B cell (primary cell): Measurements from ENCODE around the gene SPDYA. TPM values are rescaled to one million over a fixed set of nuclear protein-coding genes. Genes with fewer than 3 reads are reported as not detected.

Experiments used
- ATAC-seq: fragments of 200-7000 bp; cut with Tn5 transposase; one replicate; pipeline ENCODE4 v1.10.0; 2021; ENCODE audit warnings: low read depth, mild to moderate bottlenecking, moderate number of reproducible peaks, moderate library complexity
- CTCF ChIA-PET: fragments of 350-600 bp; sonication (Branson Sonifier 250); formaldehyde crosslinking; loops from one replicate; lab custom pipeline; 2021; ENCODE audit warnings: antibody characterized with exemption, inconsistent platforms; lab: Charles Lee
- POLR2A ChIA-PET: fragments of 350-600 bp; sonication (Branson Sonifier 250); formaldehyde crosslinking; loops from one replicate; lab custom pipeline; 2021; ENCODE audit warnings: antibody characterized with exemption; lab: Charles Lee
- DNase-seq: peaks from one replicate; pipeline ENCODE4 v3.0.0; 2013
- H2AFZ ChIP-seq: 2 replicates; pipeline ENCODE4 v1.6.1; 2012; ENCODE audit warnings: mild to moderate bottlenecking, low read depth, low read length; ENCODE audit not compliant: insufficient read depth, poor library complexity, severe bottlenecking
- H3K27ac ChIP-seq, 2 donors: 1 replicate in 1 of 2; 2 replicates in 1 of 2; pipeline ENCODE4 v1.5.1; 2012 to 2013; ENCODE audit warnings: low read length in 2 of 2, mild to moderate bottlenecking in 2 of 2, moderate library complexity in 1 of 2
- H3K27me3 ChIP-seq, 4 experiments: fragments of 200-600 bp in 1 of 4; sonication (generic) in 1 of 4; replicated peaks in 1 of 4; 1 replicate in 2 of 4; 2 replicates in 2 of 4; pipeline versions ENCODE4 v1.6.1 to v1.7.0; 2013 to 2016; ENCODE audit warnings: low read length in 3 of 4, mild to moderate bottlenecking in 2 of 4, mixed read lengths in 1 of 4, moderate library complexity in 1 of 4; ENCODE audit not compliant: insufficient read depth in 4 of 4, control insufficient read depth in 3 of 4; ENCODE audit errors: control extremely low read depth in 1 of 4
- H3K36me3 ChIP-seq, 2 experiments: replicated peaks in 1 of 2; 1 replicate in 1 of 2; 2 replicates in 1 of 2; pipeline versions ENCODE4 v1.6.1 to v1.7.1; 2013; ENCODE audit warnings: low read length in 1 of 2; ENCODE audit not compliant: insufficient read depth in 2 of 2, control insufficient read depth in 1 of 2; ENCODE audit errors: control extremely low read depth in 1 of 2, extremely low read depth in 1 of 2
- H3K4me1 ChIP-seq, 2 donors: fragments of 200-600 bp in 1 of 2; sonication (generic) in 1 of 2; 1 replicate in 1 of 2; 2 replicates in 1 of 2; pipeline versions ENCODE4 v1.5.1 to v1.6.1; 2013 to 2017; ENCODE audit warnings: low read length in 2 of 2; ENCODE audit not compliant: control insufficient read depth in 2 of 2, insufficient read depth in 2 of 2
- H3K4me2 ChIP-seq: replicated peaks from 2 replicates; pipeline ENCODE3; 2012; ENCODE audit warnings: mild to moderate bottlenecking, low read depth, low read length; ENCODE audit not compliant: poor library complexity, severe bottlenecking
- H3K4me3 ChIP-seq, 5 experiments: fragments of 200-600 bp in 1 of 5; sonication (generic) in 1 of 5; 1 replicate in 3 of 5; 2 replicates in 2 of 5; pipeline versions ENCODE4 v1.5.1 to v1.7.0; 2011 to 2016; ENCODE audit warnings: low read length in 4 of 5, mild to moderate bottlenecking in 4 of 5, low read depth in 2 of 5, control low read depth in 1 of 5, moderate library complexity in 1 of 5; ENCODE audit not compliant: insufficient read depth in 1 of 5; ENCODE audit errors: control extremely low read depth in 1 of 5, extremely low read depth in 1 of 5
- H3K79me2 ChIP-seq: fragments of 200-600 bp; sonication (generic); one replicate; pipeline ENCODE4 v1.6.0; 2016; ENCODE audit warnings: low read length; ENCODE audit not compliant: control insufficient read depth, insufficient read depth
- H3K9ac ChIP-seq: fragments of 200-600 bp; sonication (generic); 2 replicates; pipeline ENCODE4 v1.6.1; 2017; ENCODE audit warnings: mild to moderate bottlenecking, low read length, moderate library complexity
- H3K9me3 ChIP-seq, 3 donors: one replicate each; pipeline versions ENCODE4 v1.6.1 to v1.7.1; 2013; ENCODE audit warnings: low read length in 2 of 3; ENCODE audit not compliant: control insufficient read depth in 2 of 3, insufficient read depth in 1 of 3; ENCODE audit errors: control extremely low read depth in 1 of 3
- H4K20me1 ChIP-seq: 2 replicates; pipeline ENCODE4 v1.6.0; 2012; ENCODE audit warnings: mild to moderate bottlenecking, low read length; ENCODE audit not compliant: insufficient read depth, control insufficient read depth, poor library complexity, severe bottlenecking
- H3K27ac Mint-ChIP-seq: one replicate; pipeline ENCODE4 v1.8.0; 2021; ENCODE audit warnings: mixed read lengths
- H3K27me3 Mint-ChIP-seq: one replicate; pipeline ENCODE4 v1.8.0; 2021; ENCODE audit warnings: mixed read lengths
- H3K4me1 Mint-ChIP-seq: one replicate; pipeline ENCODE4 v1.8.0; 2021; ENCODE audit warnings: mixed read lengths
- H3K4me3 Mint-ChIP-seq: one replicate; pipeline ENCODE4 v1.8.0; 2021; ENCODE audit warnings: mixed read lengths
- H3K9me3 Mint-ChIP-seq: one replicate; pipeline ENCODE4 v1.8.0; 2022; ENCODE audit warnings: mixed read lengths; ENCODE audit not compliant: insufficient read depth
- EZH2 ChIP-seq: IDR thresholded peaks from 2 replicates; pipeline ENCODE4 v1.6.1; 2012; ENCODE audit warnings: borderline replicate concordance, low read depth, mild to moderate bottlenecking, moderate library complexity, low read length; ENCODE audit not compliant: insufficient read depth, poor library complexity, severe bottlenecking
- WGBS: methylation state at CpG from one replicate; pipeline ENCODE4 v1.1.5; 2013; ENCODE audit warnings: missing lambda C conversion rate; ENCODE audit not compliant: insufficient coverage; 5-methylcytosine and 5-hydroxymethylcytosine counted together
- intact Hi-C: fragments of 100-400 bp; cut with micrococcal nuclease; formaldehyde crosslinking; loops from one replicate; pipeline ENCODE4 v1.10.0; 2022
- polyA plus RNA-seq: library from polyadenylated mRNA; depleted of rRNA; stranded (reverse); fragments of >200 nt; gene quantifications from 2 replicates; pipeline ENCODE4 v1.2.3, GENCODE V29; 2012
- total RNA-seq, 2 donors: library from RNA; stranded (reverse); fragments of 120-200 nt in 1 of 2; gene quantifications; 1 replicate in 1 of 2; 2 replicates in 1 of 2; pipeline versions ENCODE4 v1.2.3 to v1.2.4, GENCODE V29; 2013 to 2022
- TF ChIP-seq, protein P1 (sequence below): fragments of 200-600 bp; IDR thresholded peaks from one replicate; pipeline ENCODE4 v1.8.0; 2022; ENCODE audit warnings: antibody characterized with exemption, mild to moderate bottlenecking

The SPDYA gene
- total and polyA plus RNA-seq, 2 donors (not counting 1 experiment from before 2014, with no cell fraction given), result 3.5 TPM; not detected in 1

DNA sequence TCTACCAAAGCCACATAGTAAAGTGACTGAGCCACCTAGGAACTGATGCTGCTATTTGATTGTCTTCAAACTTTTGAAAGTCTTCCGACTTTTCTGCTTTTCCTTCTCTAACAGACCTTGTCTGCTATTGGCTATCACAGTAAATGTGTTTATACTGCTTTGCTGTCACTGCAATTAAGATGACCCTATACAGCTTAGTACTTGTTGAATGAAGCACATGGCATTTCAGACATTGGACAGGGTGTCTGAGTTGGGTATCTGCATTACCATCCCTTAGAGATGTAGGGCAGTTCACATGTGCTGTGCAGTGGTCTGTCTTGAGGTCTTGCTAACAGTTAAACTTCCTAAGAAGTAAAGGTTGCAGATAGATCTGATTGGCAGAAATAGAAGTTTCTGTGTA is 87.4 kb downstream of the SPDYA start:
- Mint-ChIP-seq H3K4me3 (peak overlapping the region; percentile 8), H3K4me1 (peaks cover 59% of the 10 kb centered on the region), H3K9me3 (no peaks in the 10 kb centered on the region), H3K27ac (no peak overlapping the region), H3K27me3 (no peaks in the 10 kb centered on the region)
- intact Hi-C loops, result loop anchor here (10.0 kb wide), 1 partner anchor 503 kb away; the partner anchor contains the start of gene FOSL2
- Histone ChIP-seq H4K20me1 (peaks cover 62% of the 10 kb centered on the region), H2AFZ (no peak overlapping the region), H3K4me3 (no peak overlapping the region), H3K79me2 (peaks cover 80% of the 10 kb centered on the region), H3K27me3 (no peaks in the 10 kb centered on the region), H3K4me2 (peak overlapping the region; percentile 8), H3K4me1 (peaks cover 26 to 30% of the 10 kb centered on the region in 2 donors), H3K36me3 (peaks cover 4 to 12% of the 10 kb centered on the region in 2 experiments), H3K27ac (peak overlapping the region in 1 of 2 donors; percentile 16), H3K9me3 (peaks cover 0 to 9% (median 0%) of the 10 kb centered on the region in 3 donors), H3K9ac (no peak overlapping the region)
- DNase-seq (no peak), ATAC-seq (no peak)
- TF ChIP-seq EZH2, result no peak
- TF ChIP-seq, protein P1, sequence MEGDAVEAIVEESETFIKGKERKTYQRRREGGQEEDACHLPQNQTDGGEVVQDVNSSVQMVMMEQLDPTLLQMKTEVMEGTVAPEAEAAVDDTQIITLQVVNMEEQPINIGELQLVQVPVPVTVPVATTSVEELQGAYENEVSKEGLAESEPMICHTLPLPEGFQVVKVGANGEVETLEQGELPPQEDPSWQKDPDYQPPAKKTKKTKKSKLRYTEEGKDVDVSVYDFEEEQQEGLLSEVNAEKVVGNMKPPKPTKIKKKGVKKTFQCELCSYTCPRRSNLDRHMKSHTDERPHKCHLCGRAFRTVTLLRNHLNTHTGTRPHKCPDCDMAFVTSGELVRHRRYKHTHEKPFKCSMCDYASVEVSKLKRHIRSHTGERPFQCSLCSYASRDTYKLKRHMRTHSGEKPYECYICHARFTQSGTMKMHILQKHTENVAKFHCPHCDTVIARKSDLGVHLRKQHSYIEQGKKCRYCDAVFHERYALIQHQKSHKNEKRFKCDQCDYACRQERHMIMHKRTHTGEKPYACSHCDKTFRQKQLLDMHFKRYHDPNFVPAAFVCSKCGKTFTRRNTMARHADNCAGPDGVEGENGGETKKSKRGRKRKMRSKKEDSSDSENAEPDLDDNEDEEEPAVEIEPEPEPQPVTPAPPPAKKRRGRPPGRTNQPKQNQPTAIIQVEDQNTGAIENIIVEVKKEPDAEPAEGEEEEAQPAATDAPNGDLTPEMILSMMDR, result no peak
- POLR2A ChIA-PET, result no interaction called here
- CTCF ChIA-PET, result no interaction called here
- WGBS, result no CpG with 5 or more reads among the region's 1 CpG

Other genes with a start within 250 kb of the SPDYA start
- 152 and 161 TPM in 2 replicates for gene PPP1CB, start 59.0 kb upstream of the SPDYA start, total RNA-seq
- 23.1 and 26.9 TPM in 2 replicates for gene PPP1CB, start 59.0 kb upstream of the SPDYA start, polyA plus RNA-seq
- 20.3 and 23.0 TPM in 2 replicates for gene TRMT61B, start 59.5 kb downstream of the SPDYA start, total RNA-seq
- gene TRMT61B, start 59.5 kb downstream of the SPDYA start, polyA plus RNA-seq, result 15.0 and 15.5 TPM in 2 replicates
- gene WDR43, start 83.8 kb downstream of the SPDYA start, total RNA-seq, result 48.6 and 51.0 TPM in 2 replicates
- gene WDR43, start 83.8 kb downstream of the SPDYA start, polyA plus RNA-seq, result 22.5 and 28.7 TPM in 2 replicates
- gene TOGARAM2, start 170.5 kb downstream of the SPDYA start, total RNA-seq, result 0.25 and 0.58 TPM in 2 replicates
- gene TOGARAM2, start 170.5 kb downstream of the SPDYA start, polyA plus RNA-seq, result 0.33 and 0.61 TPM in 2 replicates